ENCODE data around the gene CLCN6.

- no peak for TF ChIP-seq CTCF (conservative IDR thresholded peaks at IDR 0.05 in 1 of 2, IDR thresholded peaks at IDR 0.05 in 1 of 2; ENCODE audit: extremely low read depth in 1 of 2, insufficient read depth in 1 of 2, low read depth in 1 of 2, low read length in 2 of 2)
- TF ChIP-seq EZH2 (IDR thresholded peaks at IDR 0.05; ENCODE audit: borderline replicate concordance, low read length): no peak
Observed at GRCh38 chr1:11766429-11766776, 39.6 kb upstream of the CLCN6 start.
